Inferior parietal cortex (tissue), 1 donor: Measurements from ENCODE around the gene NIPBL.
"Not testable (repeated sequence)": the region's sequence is repeated elsewhere in the genome, so short reads cannot be mapped to it uniquely, and the experiment has no call there.

Experiments
- DNase-seq: peaks from one replicate; pipeline ENCODE4 v3.0.0-alpha.2; 2016; ENCODE audit errors: extremely low spot score

The NIPBL gene

DNA sequence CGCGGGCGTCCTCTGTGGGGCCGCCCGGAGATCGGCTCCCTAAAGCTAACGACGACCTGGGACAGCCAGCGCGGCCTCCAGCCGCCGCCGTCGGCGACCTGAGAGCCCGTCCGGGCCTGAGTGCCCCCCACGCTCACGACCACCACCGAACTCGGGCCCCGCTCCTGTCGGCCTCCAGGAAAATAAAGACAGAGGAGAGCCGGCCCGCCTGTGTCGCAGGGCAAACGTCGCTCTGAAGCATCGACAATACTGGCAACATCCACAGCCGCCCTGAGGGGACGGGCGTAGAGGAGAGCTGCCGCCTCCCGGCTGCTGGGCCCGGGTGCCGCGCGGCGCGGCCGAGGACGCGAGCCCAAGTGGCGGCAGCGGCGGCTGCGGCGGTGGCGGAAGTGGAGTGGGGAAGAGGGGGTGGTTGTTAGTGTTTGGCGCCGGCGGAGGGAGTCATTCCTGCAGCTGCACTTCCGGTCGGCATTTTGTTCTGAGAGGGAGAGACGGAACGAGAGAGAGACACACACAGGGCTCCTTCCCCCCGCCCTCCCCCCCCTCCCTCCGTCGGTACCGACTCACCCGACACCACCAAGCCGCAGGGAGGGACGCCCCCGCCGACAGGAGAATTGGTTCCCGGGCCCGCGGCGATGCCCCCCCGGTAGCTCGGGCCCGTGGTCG, at the start of gene NIPBL:
Gene NIPBL, plus strand, starts transcription at position 471 of the 666 bp plus-strand sequence. CDS start 76,928 bp downstream, outside the sequence.
- DNase-seq: peak; percentile 95

DNA sequence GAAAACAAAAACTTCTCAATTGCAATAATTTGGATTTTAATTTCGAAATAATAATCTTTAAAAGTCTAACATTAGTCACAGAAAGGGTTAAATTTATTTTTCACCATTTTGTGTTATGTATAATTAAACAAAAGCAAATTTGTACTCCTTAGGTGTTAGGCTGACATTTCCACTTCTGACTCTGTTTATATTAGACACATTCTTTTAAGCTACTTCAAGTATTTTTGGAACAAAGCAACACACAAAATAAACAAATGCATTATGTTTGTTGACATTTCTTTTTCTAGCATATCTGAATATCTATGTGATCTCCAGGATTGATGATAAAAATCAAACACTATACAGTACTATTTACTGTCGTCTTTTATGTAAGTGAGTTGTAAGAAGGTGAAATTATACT, 44.3 kb upstream of the NIPBL start:
- no peak for DNase-seq

DNA sequence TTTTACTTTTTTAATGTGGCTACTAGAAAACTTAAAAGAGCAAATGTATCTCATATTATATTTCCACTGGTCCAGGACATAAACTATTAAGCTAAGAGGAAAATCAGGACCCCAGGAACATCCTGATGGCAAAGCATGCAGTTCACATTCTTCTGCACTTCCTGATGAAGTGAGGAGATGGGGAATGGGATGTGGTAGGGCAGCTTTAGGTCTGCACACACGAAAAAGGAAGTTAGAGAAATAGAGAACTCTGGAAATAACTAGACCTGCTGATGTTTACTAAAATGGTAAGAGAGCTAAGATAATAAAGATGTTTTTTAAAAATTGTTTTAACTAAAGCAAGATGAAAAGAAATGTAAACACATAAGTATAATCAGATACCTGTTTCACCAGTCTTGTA, 39.7 kb upstream of the NIPBL start:
- DNase-seq: no peak

DNA sequence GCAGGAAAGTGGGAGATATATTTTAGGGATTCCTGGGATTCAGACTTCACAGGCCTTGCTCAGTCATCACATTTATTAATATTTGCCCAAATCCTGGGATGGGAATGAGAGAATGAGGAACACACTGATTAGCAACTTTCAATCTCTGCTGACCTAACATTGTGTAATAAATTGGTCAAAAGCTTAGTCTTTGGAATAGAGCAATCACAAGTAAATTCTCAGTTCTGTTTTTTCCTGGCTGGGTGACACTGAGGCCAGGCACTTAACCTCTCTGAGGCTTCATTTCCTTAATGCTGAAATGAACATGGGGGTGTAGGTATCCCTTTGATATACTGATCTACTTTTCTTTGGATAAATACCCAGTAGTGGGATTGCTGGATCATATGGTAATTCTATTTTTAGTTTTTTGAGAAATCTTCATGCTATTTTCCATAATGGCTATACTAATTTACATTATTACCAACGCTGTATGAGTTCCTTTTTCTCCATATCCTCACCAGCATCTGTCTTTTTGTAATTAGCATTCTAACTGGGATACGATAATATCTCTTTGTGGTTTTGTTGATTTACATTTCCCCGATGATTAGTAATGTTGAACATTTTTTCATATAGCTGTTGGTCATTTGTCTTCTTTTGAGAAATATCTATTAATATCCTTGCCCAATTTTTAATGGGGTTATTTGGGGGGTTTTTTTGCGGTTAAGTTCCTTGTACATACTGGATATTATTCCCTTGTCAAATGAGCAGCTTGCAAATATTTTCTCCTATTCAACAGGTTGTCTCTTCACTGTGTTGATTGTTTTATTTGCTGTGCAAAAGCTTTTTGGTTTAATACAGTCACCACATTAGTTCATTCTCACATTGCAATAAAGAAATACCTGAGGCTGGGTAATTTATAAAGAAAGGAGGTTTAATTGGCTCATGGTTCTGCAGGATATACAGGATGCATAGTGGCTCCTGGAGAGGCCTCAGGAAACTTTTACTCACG, 36.8 kb upstream of the NIPBL start:
- DNase-seq: no peak

GRCh38 chr5:36841677-36842076, 34.9 kb upstream of the NIPBL start:
- no peak for DNase-seq

DNA sequence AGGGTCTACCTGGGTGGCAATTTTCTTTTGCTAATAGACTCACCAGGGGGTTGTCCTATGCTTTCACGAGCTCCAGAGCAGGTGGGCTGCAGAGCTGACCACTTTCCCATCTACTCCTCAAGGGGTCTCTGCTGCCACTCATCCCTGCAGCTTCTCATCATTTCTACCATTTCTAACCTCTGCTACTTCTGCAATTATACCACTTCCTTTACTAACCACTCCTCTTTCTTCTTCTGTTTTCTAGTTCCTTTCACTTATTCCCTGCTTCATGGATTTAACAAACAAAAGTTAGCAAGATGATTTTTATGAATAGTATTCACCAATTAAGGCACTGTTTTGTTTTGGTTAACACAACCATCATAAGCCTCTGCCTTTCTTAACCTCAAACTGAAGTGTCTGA, 34.5 kb upstream of the NIPBL start:
- DNase-seq: no peak

GRCh38 chr5:36844305-36844704, 32.3 kb upstream of the NIPBL start:
- no peak for DNase-seq

DNA sequence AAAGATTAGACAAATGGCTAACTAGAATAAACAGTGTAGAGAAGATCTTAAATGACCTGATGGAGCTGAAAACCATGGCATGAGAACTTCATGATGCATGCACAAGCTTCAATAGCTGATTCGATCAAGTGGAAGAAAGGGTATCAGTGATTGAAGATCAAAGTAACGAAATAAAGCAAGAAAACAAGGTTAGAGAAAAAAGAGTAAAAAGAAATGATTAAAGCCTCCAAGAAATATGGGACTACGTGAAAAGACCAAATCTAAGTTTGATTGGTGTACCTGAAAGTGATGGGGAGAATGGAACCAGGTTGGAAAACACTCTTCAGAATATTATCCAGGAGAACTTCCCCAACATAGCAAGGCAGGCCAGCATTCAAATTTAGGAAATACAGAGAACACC, 28.0 kb upstream of the NIPBL start:
- not testable (repeated sequence) for DNase-seq

DNA sequence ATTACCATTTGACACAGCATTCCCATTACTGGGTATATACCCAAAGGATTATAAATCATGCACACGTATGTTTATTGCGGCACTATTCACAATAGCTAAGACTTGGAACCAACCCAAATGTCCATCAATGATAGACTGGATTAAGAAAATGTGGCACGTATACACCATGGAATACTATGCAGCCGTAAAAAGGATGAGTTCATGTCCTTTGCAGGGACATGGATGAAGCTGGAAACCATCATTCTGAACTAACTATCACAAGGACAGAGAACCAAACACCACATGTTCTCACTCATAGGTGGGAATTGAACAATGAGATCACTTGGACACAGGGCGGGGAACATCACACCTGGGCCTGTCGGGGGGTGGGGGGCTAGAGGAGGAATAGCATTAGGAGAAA, 23.7 kb upstream of the NIPBL start:
- DNase-seq: not testable (repeated sequence)

GRCh38 chr5:36854402-36855140, 22.0 kb upstream of the NIPBL start:
- no peak for DNase-seq

DNA sequence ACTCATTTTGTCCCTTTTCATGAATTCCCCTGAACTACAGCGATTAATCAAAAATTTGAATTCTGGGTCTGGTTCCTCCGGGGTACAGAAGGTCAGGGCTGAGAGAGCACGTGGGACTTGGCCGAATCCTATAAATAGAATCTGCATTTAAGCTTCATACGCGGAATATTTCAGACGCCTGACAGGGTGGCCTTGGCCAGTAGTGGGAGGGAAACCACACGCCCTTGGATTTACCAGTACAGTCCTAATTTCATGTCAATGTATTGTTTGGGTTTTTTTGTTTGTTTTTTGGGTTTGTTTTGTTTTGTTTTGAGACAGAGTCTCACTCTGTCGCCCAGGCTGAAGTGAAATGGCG, 21.5 kb upstream of the NIPBL start:
- no peak for DNase-seq

DNA sequence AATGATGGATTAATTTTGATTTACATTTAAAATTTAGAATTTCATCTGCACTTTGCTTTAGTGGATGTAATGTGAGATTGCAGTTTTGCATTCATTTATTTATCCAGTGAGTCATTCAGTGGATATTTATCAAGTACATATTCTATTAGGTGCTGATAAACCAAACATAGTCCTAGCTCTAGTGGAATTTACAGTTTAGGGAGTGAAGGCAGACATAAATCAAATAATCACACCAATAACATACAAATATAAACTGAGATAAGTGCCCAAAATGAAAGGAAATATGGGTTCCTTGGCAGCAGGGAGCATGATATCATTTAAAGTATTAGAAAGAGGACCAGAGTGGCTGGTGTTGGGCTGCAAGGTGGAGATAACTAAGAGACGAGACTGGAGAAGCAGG, 14.7 kb upstream of the NIPBL start:
- no peak for DNase-seq

DNA sequence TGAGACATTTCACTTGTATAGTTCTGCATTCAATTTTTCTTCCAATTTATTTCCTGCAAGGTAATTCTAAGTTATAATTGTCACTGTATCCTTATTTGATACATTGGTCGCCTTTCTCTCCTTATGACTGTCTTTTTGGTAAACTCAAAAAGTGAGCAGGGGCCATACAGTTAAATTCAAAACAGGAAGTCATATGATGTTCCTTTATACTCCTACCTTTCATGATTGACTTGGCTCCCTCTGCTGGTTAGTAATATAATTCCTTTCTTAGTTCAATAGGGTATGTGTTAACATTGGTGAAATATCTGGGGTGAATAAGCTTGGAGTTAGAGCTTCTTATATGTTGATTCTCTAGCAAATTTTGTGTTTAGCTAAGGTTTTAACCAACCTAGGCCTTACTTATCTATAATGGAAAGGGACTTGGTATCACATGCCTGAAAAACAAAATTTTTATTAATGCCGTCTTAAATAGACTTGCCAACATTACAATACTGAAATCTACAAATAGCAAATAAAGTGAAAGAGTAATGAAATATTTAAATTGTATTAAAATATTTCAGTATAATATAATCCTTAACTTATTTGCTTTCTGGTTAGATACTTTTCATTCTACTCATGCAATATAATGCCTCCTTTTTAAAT, 6.0 kb upstream of the NIPBL start:
- peak; percentile 83 for DNase-seq

- DNase-seq: peak; percentile 36
These were observed 2.1 kb upstream of the NIPBL start for GRCh38 chr5:36874465-36874864.

- DNase-seq: peak; percentile 55
These were observed 1.3 kb upstream of the NIPBL start for GRCh38 chr5:36875051-36875789.

DNA sequence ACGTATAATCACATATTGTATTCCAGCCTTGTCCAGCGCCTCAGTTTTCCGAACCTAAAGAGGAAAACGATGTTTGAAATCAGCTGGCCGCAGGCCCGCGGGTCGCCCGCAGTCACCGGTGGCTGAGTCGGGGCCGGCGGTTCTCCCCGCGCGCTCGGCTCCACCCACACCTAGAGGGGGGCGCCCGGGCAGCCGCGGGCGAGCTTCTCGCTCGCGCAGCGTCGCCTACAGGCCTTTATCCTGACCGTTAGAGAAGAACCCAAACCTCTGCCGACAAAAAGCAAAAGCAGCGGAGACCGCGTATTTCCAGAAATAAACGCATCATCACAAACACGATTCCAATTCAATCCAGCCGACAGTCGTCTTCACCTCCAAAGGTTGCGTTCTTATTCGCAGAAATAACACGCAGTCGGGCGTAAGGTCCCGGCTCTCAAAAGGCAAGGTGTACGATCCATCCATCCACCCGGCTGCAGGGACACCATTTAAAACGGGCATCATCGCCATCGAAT, 725 bp upstream of the NIPBL start:
- peak; percentile 80 for DNase-seq

DNA sequence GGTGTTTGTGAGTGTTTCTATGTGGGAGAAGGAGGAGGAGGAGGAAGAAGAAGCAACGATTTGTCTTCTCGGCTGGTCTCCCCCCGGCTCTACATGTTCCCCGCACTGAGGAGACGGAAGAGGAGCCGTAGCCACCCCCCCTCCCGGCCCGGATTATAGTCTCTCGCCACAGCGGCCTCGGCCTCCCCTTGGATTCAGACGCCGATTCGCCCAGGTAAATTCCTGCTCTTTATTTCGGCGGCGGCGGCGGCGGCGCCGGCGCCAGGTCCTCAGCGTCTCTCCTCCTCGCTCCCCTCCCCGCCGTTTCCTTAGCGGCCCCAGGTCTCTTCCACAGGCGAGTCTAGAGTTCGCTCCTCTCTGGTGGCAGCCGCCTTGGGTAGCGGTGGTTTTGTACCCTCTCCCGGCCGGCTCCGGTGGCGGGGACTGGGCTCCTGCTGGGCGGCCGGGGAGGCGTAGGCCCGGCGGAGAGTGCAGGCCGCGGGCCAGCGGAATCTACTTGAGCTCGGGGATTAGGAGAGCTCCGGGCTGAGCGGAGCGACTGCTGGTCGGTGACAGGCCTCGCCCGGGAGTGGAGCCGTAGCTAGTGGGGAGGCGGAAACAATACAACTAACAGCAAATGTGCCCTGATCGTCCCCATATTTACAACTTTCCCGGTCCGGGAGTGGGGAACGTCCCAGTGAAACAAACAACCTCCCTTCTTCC, 547 bp downstream of the NIPBL start:
- DNase-seq: peak; percentile 62

DNA sequence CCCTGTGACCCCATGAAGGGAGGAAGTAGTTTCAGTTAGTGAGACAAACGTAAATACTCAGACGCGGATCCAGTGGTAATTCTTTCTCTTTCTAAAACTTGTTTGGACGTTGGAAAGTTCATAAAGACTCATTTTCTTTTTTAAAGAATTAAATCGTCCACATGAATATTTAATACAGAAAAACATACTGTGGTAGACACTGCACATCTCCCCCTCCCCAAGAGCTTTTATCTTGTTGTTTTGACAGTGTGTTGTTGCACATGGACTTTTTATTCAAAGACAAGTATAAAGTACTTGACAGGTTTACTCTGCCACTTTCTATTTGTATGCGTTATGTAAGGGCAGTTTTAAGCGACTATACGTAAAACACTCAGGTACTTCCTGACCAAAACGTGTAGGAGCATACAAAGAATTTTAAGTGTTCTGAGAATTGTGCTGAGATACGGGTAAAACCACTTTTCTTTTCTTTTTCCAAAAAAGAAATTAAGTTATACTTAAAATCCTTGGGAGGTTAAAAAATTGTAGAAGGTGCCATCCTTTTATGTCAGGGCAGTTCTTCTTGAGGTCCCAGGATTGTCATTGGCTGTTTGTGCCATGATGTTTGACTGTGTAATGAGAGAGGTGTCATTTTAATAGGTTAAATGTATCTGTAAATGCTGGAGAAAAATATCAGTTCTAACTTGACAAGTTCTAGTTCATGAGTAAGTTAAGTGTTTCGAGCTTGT, 1.3 kb downstream of the NIPBL start:
- no peak for DNase-seq

DNA sequence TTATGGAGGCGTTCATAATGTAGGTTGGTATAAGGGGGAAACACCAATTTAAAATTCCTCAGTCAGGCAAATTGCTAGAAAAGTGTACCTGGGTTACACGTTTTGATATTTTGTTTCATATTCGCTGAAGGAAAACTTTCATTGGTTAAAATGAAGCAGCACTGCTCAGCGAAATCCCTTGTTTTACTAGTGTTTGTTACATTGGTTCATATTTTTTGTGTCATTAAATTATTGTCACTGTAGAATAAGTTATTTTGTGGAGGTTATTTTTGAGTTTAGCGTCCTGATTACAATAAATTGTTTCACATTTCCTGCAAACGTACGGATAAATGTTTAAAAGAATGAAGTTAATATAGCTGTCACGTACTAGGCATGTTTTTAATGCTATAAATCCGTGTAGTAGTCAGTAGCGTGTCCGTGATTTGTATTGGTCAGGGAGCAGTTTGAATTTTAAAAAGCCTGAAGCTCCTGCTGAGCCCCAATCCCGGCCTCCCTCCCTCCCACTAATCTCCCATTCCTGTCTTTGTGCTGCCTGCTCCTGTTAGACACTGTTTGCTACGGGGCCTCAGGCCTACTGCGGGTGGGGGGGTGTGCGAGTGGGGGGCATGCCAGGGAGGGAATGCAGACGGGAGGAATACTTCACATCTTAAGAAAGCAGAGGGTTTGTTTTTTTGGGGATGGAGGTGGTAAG, 2.0 kb downstream of the NIPBL start:
- peak; percentile 13 for DNase-seq
